Measurements from ENCODE around the gene PRM3.
"Not testable (repeated sequence)": the region's sequence is repeated elsewhere in the genome, so short reads cannot be mapped to it uniquely, and the experiment has no call there.

PRM3 gene

GRCh38 chr16:11306997-11307638 is 33.7 kb upstream of the PRM3 start:
- in situ Hi-C loops (cut with HindIII; ENCODE audit: low sequenced_read_pairs) = no loop called here

- in situ Hi-C loops (cut with HindIII; ENCODE audit: low sequenced_read_pairs) = no loop called here
Measured at GRCh38 chr16:11306381-11306780, 33.0 kb upstream of the PRM3 start.

- in situ Hi-C loops (cut with HindIII; ENCODE audit: low sequenced_read_pairs) = no loop called here
Measured at GRCh38 chr16:11303405-11304138, 30.1 kb upstream of the PRM3 start.

- in situ Hi-C loops (cut with HindIII; ENCODE audit: low sequenced_read_pairs) = no loop called here
Measured at GRCh38 chr16:11302977-11303376, 29.5 kb upstream of the PRM3 start.

GRCh38 chr16:11301645-11302501 is 28.4 kb upstream of the PRM3 start:
- in situ Hi-C loops (cut with HindIII; ENCODE audit: low sequenced_read_pairs) = no loop called here

- in situ Hi-C loops (cut with HindIII; ENCODE audit: low sequenced_read_pairs) = no loop called here
Measured at GRCh38 chr16:11300560-11300892, 27.1 kb upstream of the PRM3 start.

- in situ Hi-C loops (cut with HindIII; ENCODE audit: low sequenced_read_pairs) = no loop called here
Measured at GRCh38 chr16:11299865-11300559, 26.6 kb upstream of the PRM3 start.

- in situ Hi-C loops (cut with HindIII; ENCODE audit: low sequenced_read_pairs) = not testable (repeated sequence)
Measured at GRCh38 chr16:11298950-11299547, 25.6 kb upstream of the PRM3 start.

GRCh38 chr16:11298143-11298900 is 24.9 kb upstream of the PRM3 start:
- in situ Hi-C loops (cut with HindIII; ENCODE audit: low sequenced_read_pairs) = no loop called here

- in situ Hi-C loops (cut with HindIII; ENCODE audit: low sequenced_read_pairs) = no loop called here
Measured at GRCh38 chr16:11297492-11298142, 24.2 kb upstream of the PRM3 start.

GRCh38 chr16:11296706-11297491 is 23.5 kb upstream of the PRM3 start:
- in situ Hi-C loops (cut with HindIII; ENCODE audit: low sequenced_read_pairs) = no loop called here

GRCh38 chr16:11296351-11296705 is 22.9 kb upstream of the PRM3 start:
- in situ Hi-C loops (cut with HindIII; ENCODE audit: low sequenced_read_pairs) = no loop called here

- in situ Hi-C loops (cut with HindIII; ENCODE audit: low sequenced_read_pairs) = no loop called here
Measured at GRCh38 chr16:11295672-11296071, 22.2 kb upstream of the PRM3 start.

- in situ Hi-C loops (cut with HindIII; ENCODE audit: low sequenced_read_pairs) = no loop called here
Measured at GRCh38 chr16:11292076-11292748, 18.8 kb upstream of the PRM3 start.

GRCh38 chr16:11291091-11291703 is 17.8 kb upstream of the PRM3 start:
- in situ Hi-C loops (cut with HindIII; ENCODE audit: low sequenced_read_pairs) = no loop called here

GRCh38 chr16:11290102-11290893 is 16.9 kb upstream of the PRM3 start:
- in situ Hi-C loops (cut with HindIII; ENCODE audit: low sequenced_read_pairs) = no loop called here

- in situ Hi-C loops (cut with HindIII; ENCODE audit: low sequenced_read_pairs) = not testable (repeated sequence)
Measured at GRCh38 chr16:11289696-11290095, 16.3 kb upstream of the PRM3 start.
